OCI-LY1 (cell line): ENCODE measurements around the gene ITGB8.

Source experiments
- H2AFZ ChIP-seq: fragments of 200-600 bp; sonication (generic), shearing (Covaris generic); 2 replicates; pipeline ENCODE4 v1.6.0; 2014; ENCODE audit warnings: antibody characterized with exemption, mild to moderate bottlenecking, low read length
- H3F3A ChIP-seq: fragments of 200-600 bp; sonication (generic), shearing (Covaris generic); 2 replicates; pipeline ENCODE4 v1.6.0; 2014; ENCODE audit warnings: mild to moderate bottlenecking, antibody characterized with exemption, low read length, moderate library complexity; ENCODE audit not compliant: insufficient read depth
- H3K27ac ChIP-seq: fragments of 200-600 bp; sonication (generic); 2 replicates; pipeline ENCODE4 v1.5.1; 2014; ENCODE audit warnings: low read length, mixed run types, mild to moderate bottlenecking, low read depth; ENCODE audit not compliant: poor library complexity, severe bottlenecking
- H3K27me3 ChIP-seq: fragments of 200-600 bp; sonication (generic); 2 replicates; pipeline ENCODE4 v1.6.0; 2014; ENCODE audit warnings: antibody characterized with exemption, mild to moderate bottlenecking, low read length, moderate library complexity; ENCODE audit not compliant: insufficient read depth
- H3K36me3 ChIP-seq: fragments of 200-600 bp; sonication (generic); 2 replicates; pipeline ENCODE4 v1.6.1; 2014; ENCODE audit warnings: mild to moderate bottlenecking, antibody characterized with exemption, low read length, moderate library complexity, mixed read lengths; ENCODE audit not compliant: insufficient read depth
- H3K4me1 ChIP-seq: fragments of 200-600 bp; sonication (generic); 2 replicates; pipeline ENCODE4 v1.5.1; 2014; ENCODE audit warnings: mild to moderate bottlenecking, low read length, moderate library complexity; ENCODE audit not compliant: insufficient read depth, severe bottlenecking
- H3K4me2 ChIP-seq: fragments of 200-600 bp; sonication (generic), shearing (Covaris generic); 2 replicates; pipeline ENCODE4 v1.6.1; 2014; ENCODE audit warnings: low read length
- H3K4me3 ChIP-seq: fragments of 200-600 bp; sonication (generic); 2 replicates; pipeline ENCODE4 v1.5.1; 2014; ENCODE audit warnings: low read length, low read depth, mild to moderate bottlenecking, mixed read lengths; ENCODE audit not compliant: poor library complexity, severe bottlenecking
- H3K79me2 ChIP-seq: fragments of 200-600 bp; shearing (Covaris generic); 2 replicates; pipeline ENCODE4 v1.6.1; 2016; ENCODE audit warnings: mixed run types, low read length, mixed read lengths; ENCODE audit not compliant: insufficient read depth
- H3K9ac ChIP-seq: fragments of 200-600 bp; sonication (generic), shearing (Covaris generic); 2 replicates; pipeline ENCODE4 v1.6.1; 2014; ENCODE audit warnings: mild to moderate bottlenecking, low read length, mixed read lengths
- H3K9me2 ChIP-seq: fragments of 200-600 bp; sonication (generic), shearing (Covaris generic); 2 replicates; pipeline ENCODE4 v1.6.1; 2014; ENCODE audit warnings: low read depth, mild to moderate bottlenecking, low read length, mixed read lengths
- H3K9me3 ChIP-seq: fragments of 200-600 bp; shearing (Covaris generic); 2 replicates; pipeline ENCODE4 v1.6.1; 2014; ENCODE audit warnings: low read length, mixed read lengths
- H4K20me1 ChIP-seq: fragments of 200-600 bp; sonication (generic), shearing (Covaris generic); 2 replicates; pipeline ENCODE4 v1.6.0; 2016; ENCODE audit warnings: mild to moderate bottlenecking, low read length; ENCODE audit not compliant: insufficient read depth
- CTCF ChIP-seq: fragments of 200-600 bp; sonication (generic), shearing (Covaris generic); IDR thresholded peaks from 2 replicates; pipeline ENCODE4 v1.5.1; 2017; ENCODE audit warnings: mild to moderate bottlenecking, antibody characterized with exemption, low read length, moderate library complexity, mixed read lengths
- EZH2 ChIP-seq: fragments of 200-600 bp; sonication (generic), shearing (Covaris generic); IDR thresholded peaks from 2 replicates; pipeline ENCODE4 v1.8.0; 2017; ENCODE audit warnings: borderline replicate concordance, mixed run types, mild to moderate bottlenecking, antibody characterized with exemption, low read length, moderate library complexity, mixed read lengths

ITGB8 gene

GRCh38 chr7:20320322-20320721 is 10.4 kb upstream of the ITGB8 start:
- Histone ChIP-seq H3K4me1 (peaks cover 5% of the 10 kb centered on the region), H3K4me3 (no peak overlapping the region)
- TF ChIP-seq CTCF (no peak), EZH2 (no peak)

GRCh38 chr7:20320786-20321185 is 9.9 kb upstream of the ITGB8 start:
- H3K4me2 ChIP-seq = no peak overlapping the region
- peaks cover 5% of the 10 kb centered on the region for H3K4me1 ChIP-seq
- no peaks in the 10 kb centered on the region for H3F3A ChIP-seq
- H3K9ac ChIP-seq = no peak overlapping the region
- TF ChIP-seq EZH2 = no peak
- TF ChIP-seq CTCF = no peak
- no peaks in the 10 kb centered on the region for H3K9me3 ChIP-seq
- H2AFZ ChIP-seq = no peak overlapping the region
- H3K79me2 ChIP-seq = no peaks in the 10 kb centered on the region
- no peak overlapping the region for H3K4me3 ChIP-seq
- no peaks in the 10 kb centered on the region for H3K36me3 ChIP-seq
- H3K9me2 ChIP-seq = no peaks in the 10 kb centered on the region
- no peaks in the 10 kb centered on the region for H3K27me3 ChIP-seq
- H3K27ac ChIP-seq = no peak overlapping the region
- no peaks in the 10 kb centered on the region for H4K20me1 ChIP-seq

More at GRCh38 chr7:20320322-20320721, 10.4 kb upstream of the ITGB8 start:
- Histone ChIP-seq H3K79me2 (no peaks in the 10 kb centered on the region), H3K9me3 (no peaks in the 10 kb centered on the region), H3K27ac (no peak overlapping the region), H3K9ac (no peak overlapping the region), H3F3A (no peaks in the 10 kb centered on the region), H4K20me1 (no peaks in the 10 kb centered on the region), H3K9me2 (no peaks in the 10 kb centered on the region), H3K4me2 (no peak overlapping the region), H2AFZ (no peak overlapping the region), H3K27me3 (no peaks in the 10 kb centered on the region), H3K36me3 (no peaks in the 10 kb centered on the region)

GRCh38 chr7:20323595-20323994 is 7.1 kb upstream of the ITGB8 start:
- H3K79me2 ChIP-seq = no peaks in the 10 kb centered on the region
- no peak overlapping the region for H3K27ac ChIP-seq
- no peak overlapping the region for H3K9ac ChIP-seq
- peaks cover 8% of the 10 kb centered on the region for H3K4me1 ChIP-seq
- H3K9me2 ChIP-seq = no peaks in the 10 kb centered on the region
- no peaks in the 10 kb centered on the region for H3K27me3 ChIP-seq
- no peak overlapping the region for H2AFZ ChIP-seq
- TF ChIP-seq CTCF (no peak), EZH2 (no peak)
- peaks cover 4% of the 10 kb centered on the region; the same call in 1 of the 2 replicates for H3F3A ChIP-seq
- no peak overlapping the region for H3K4me2 ChIP-seq
- H3K4me3 ChIP-seq = no peak overlapping the region
- H3K36me3 ChIP-seq = no peaks in the 10 kb centered on the region
- H4K20me1 ChIP-seq = no peaks in the 10 kb centered on the region
- no peaks in the 10 kb centered on the region for H3K9me3 ChIP-seq
